Liver (tissue), 9 donors: ENCODE results near the gene LINS1. TPM values are rescaled to one million over a fixed set of nuclear protein-coding genes. Genes with fewer than 3 reads are reported as not detected.

Source experiments
- DNase-seq: peaks from one replicate; pipeline ENCODE4 v3.0.0-alpha.2; 2017; ENCODE audit warnings: low spot score
- H3K27ac ChIP-seq, 2 donors: one replicate each; pipeline ENCODE4 v1.7.0; 2013; ENCODE audit warnings: inconsistent platforms in 2 of 2, low read length in 2 of 2, control low read depth in 1 of 2, low read depth in 1 of 2, mild to moderate bottlenecking in 1 of 2
- H3K27me3 ChIP-seq, 4 donors: one replicate each; pipeline versions ENCODE4 v1.6.1 to v1.7.0; 2013; ENCODE audit warnings: low read length in 3 of 4, inconsistent platforms in 1 of 4, mild to moderate bottlenecking in 1 of 4, moderate library complexity in 1 of 4; ENCODE audit not compliant: control insufficient read depth in 4 of 4, insufficient read depth in 4 of 4
- H3K36me3 ChIP-seq, 4 donors: one replicate each; pipeline versions ENCODE4 v1.6.1 to v1.7.0; 2013; ENCODE audit warnings: low read length in 3 of 4, mild to moderate bottlenecking in 3 of 4, low read depth in 1 of 4, moderate library complexity in 1 of 4; ENCODE audit not compliant: control insufficient read depth in 4 of 4, insufficient read depth in 3 of 4
- H3K4me1 ChIP-seq, 4 donors: one replicate each; pipeline versions ENCODE4 v1.6.1 to v1.7.0; 2013; ENCODE audit warnings: low read length in 3 of 4, mild to moderate bottlenecking in 3 of 4, moderate library complexity in 1 of 4; ENCODE audit not compliant: control insufficient read depth in 4 of 4, insufficient read depth in 4 of 4
- H3K4me3 ChIP-seq, 3 donors: one replicate each; pipeline versions ENCODE4 v1.6.1 to v1.7.0; 2013; ENCODE audit warnings: low read length in 3 of 3, control low read depth in 1 of 3, low read depth in 1 of 3, mild to moderate bottlenecking in 1 of 3
- H3K9ac ChIP-seq, 2 donors: one replicate each; pipeline ENCODE4 v1.7.0; 2013; ENCODE audit warnings: low read length in 2 of 2, mild to moderate bottlenecking in 2 of 2, moderate library complexity in 2 of 2, control low read depth in 1 of 2, low read depth in 1 of 2
- H3K9me3 ChIP-seq, 4 donors: one replicate each; pipeline versions ENCODE4 v1.6.1 to v1.7.0; 2013; ENCODE audit warnings: low read length in 3 of 4; ENCODE audit not compliant: control insufficient read depth in 4 of 4
- CTCF ChIP-seq: fragments of 150-350 bp; IDR thresholded peaks from 2 replicates; pipeline ENCODE4 v1.5.1; 2017; ENCODE audit warnings: improper control_type of control experiment, low read depth, low read length; ENCODE audit not compliant: missing input control
- EGR1 ChIP-seq, 2 donors: IDR thresholded peaks; 2 replicates each; pipeline ENCODE4 v1.6.1; 2016 to 2018; ENCODE audit warnings: antibody characterized with exemption in 2 of 2, low read depth in 2 of 2
- FOXA1 ChIP-seq: IDR thresholded peaks from 2 replicates; pipeline ENCODE4 v1.6.1; 2016; ENCODE audit warnings: antibody characterized with exemption
- GABPA ChIP-seq, 2 donors: IDR thresholded peaks in 1 of 2; conservative IDR thresholded peaks in 1 of 2; 2 replicates each; pipeline ENCODE4 v1.6.1; 2016; ENCODE audit warnings: antibody characterized with exemption in 2 of 2, mild to moderate bottlenecking in 1 of 2, moderate library complexity in 1 of 2
- HNF4A ChIP-seq, 2 donors: conservative IDR thresholded peaks; 2 replicates each; pipeline ENCODE4 v1.6.1; 2016; ENCODE audit warnings: antibody characterized with exemption in 2 of 2, mild to moderate bottlenecking in 2 of 2
- HNF4G ChIP-seq: IDR thresholded peaks from 2 replicates; pipeline ENCODE4 v1.6.1; 2016; ENCODE audit warnings: antibody characterized with exemption
- JUND ChIP-seq, 2 donors: IDR thresholded peaks; 2 replicates each; pipeline ENCODE4 v1.6.1; 2016; ENCODE audit warnings: antibody characterized with exemption in 2 of 2
- MAX ChIP-seq: IDR thresholded peaks from 2 replicates; pipeline ENCODE4 v1.6.1; 2016; ENCODE audit warnings: antibody characterized with exemption
- NR2F2 ChIP-seq: IDR thresholded peaks from 2 replicates; pipeline ENCODE4 v1.6.1; 2016; ENCODE audit warnings: antibody characterized with exemption
- RAD21 ChIP-seq, 2 donors: IDR thresholded peaks; 2 replicates each; pipeline ENCODE4 v1.6.1; 2016; ENCODE audit warnings: antibody characterized with exemption in 2 of 2, mild to moderate bottlenecking in 2 of 2
- RXRA ChIP-seq, 2 donors: IDR thresholded peaks; 2 replicates each; pipeline ENCODE4 v1.6.1; 2017 to 2018; ENCODE audit warnings: antibody characterized with exemption in 2 of 2, mild to moderate bottlenecking in 1 of 2
- SP1 ChIP-seq: IDR thresholded peaks from 2 replicates; pipeline ENCODE4 v1.6.1; 2018; ENCODE audit warnings: antibody characterized with exemption, mild to moderate bottlenecking
- TAF1 ChIP-seq: conservative IDR thresholded peaks from 2 replicates; pipeline ENCODE4 v1.6.1; 2016; ENCODE audit warnings: antibody characterized with exemption, mild to moderate bottlenecking
- YY1 ChIP-seq: IDR thresholded peaks from 2 replicates; pipeline ENCODE4 v1.6.1; 2016; ENCODE audit warnings: antibody characterized with exemption, mild to moderate bottlenecking
- WGBS: extraction: QIAGEN DNeasy Blood & Tissue Kit; methylation state at CpG from one replicate; pipeline ENCODE4 v1.1.7; 2013; 5-methylcytosine and 5-hydroxymethylcytosine counted together
- polyA plus RNA-seq, 2 donors: library from polyadenylated mRNA; stranded (reverse) in 1 of 2; unstranded in 1 of 2; fragments of 200-250 nt in 1 of 2; fragments of >200 nt in 1 of 2; fragmentation: Nextera tagmentation in 1 of 2; extraction: Ambion mirVana in 1 of 2; gene quantifications; one replicate each; pipeline versions ENCODE4 v1.2.1 to v1.2.3, GENCODE V29; 2013 to 2015
- total RNA-seq, 2 donors: library from RNA; depleted of rRNA; stranded (reverse); fragments of >200 nt; gene quantifications; one replicate each; pipeline ENCODE4 v1.2.3, GENCODE V29; 2014
- TF ChIP-seq, protein P1 (sequence below): IDR thresholded peaks from 2 replicates; pipeline ENCODE4 v1.6.1; 2016; ENCODE audit warnings: antibody characterized with exemption
- TF ChIP-seq, protein P2 (sequence below): IDR thresholded peaks from 2 replicates; pipeline ENCODE4 v1.6.1; 2016; ENCODE audit warnings: antibody characterized with exemption
- TF ChIP-seq, protein P3 (sequence below): IDR thresholded peaks from 2 replicates; pipeline ENCODE4 v1.6.1; 2016; ENCODE audit warnings: antibody characterized with exemption, mild to moderate bottlenecking
- donor health status: healthy.
- donor health status: healthy.
- donor health status: healthy.
- donor health status: healthy.
- donor health status: healthy.

The LINS1 gene
- total and polyA plus RNA-seq, 4 donors, result 2.9 to 9.1 (median 6.3) TPM

GRCh38 chr15:100614336-100614735 lies 12.4 kb upstream of the LINS1 start:
- Histone ChIP-seq H3K4me3 (no peak overlapping the region), H3K27ac (no peak overlapping the region), H3K9me3 (no peaks in the 10 kb centered on the region), H3K27me3 (no peaks in the 10 kb centered on the region), H3K36me3 (peaks cover 8 to 40% (median 29%) of the 10 kb centered on the region in 4 donors), H3K4me1 (peaks cover 0 to 2% (median 0%) of the 10 kb centered on the region in 4 donors), H3K9ac (no peak overlapping the region)
- DNase-seq, result no peak
- TF ChIP-seq JUND (IDR thresholded peaks at IDR 0.05) (no peak), MAX (no peak), EGR1 (IDR thresholded peaks at IDR 0.05; ENCODE audit: low read depth in 2 of 2) (no peak), SP1 (no peak), FOXA1 (no peak), YY1 (no peak), RAD21 (IDR thresholded peaks at IDR 0.05) (no peak), HNF4G (no peak), TAF1 (no peak), GABPA (IDR thresholded peaks at IDR 0.05 in 1 of 2, conservative IDR thresholded peaks at IDR 0.05 in 1 of 2) (no peak), NR2F2 (no peak), HNF4A (conservative IDR thresholded peaks at IDR 0.05) (no peak), RXRA (IDR thresholded peaks at IDR 0.05) (no peak)
- TF ChIP-seq, protein P1, sequence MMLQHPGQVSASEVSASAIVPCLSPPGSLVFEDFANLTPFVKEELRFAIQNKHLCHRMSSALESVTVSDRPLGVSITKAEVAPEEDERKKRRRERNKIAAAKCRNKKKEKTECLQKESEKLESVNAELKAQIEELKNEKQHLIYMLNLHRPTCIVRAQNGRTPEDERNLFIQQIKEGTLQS, result no peak
- TF ChIP-seq, protein P2, sequence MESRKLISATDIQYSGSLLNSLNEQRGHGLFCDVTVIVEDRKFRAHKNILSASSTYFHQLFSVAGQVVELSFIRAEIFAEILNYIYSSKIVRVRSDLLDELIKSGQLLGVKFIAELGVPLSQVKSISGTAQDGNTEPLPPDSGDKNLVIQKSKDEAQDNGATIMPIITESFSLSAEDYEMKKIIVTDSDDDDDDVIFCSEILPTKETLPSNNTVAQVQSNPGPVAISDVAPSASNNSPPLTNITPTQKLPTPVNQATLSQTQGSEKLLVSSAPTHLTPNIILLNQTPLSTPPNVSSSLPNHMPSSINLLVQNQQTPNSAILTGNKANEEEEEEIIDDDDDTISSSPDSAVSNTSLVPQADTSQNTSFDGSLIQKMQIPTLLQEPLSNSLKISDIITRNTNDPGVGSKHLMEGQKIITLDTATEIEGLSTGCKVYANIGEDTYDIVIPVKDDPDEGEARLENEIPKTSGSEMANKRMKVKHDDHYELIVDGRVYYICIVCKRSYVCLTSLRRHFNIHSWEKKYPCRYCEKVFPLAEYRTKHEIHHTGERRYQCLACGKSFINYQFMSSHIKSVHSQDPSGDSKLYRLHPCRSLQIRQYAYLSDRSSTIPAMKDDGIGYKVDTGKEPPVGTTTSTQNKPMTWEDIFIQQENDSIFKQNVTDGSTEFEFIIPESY, result no peak
- TF ChIP-seq, protein P3, sequence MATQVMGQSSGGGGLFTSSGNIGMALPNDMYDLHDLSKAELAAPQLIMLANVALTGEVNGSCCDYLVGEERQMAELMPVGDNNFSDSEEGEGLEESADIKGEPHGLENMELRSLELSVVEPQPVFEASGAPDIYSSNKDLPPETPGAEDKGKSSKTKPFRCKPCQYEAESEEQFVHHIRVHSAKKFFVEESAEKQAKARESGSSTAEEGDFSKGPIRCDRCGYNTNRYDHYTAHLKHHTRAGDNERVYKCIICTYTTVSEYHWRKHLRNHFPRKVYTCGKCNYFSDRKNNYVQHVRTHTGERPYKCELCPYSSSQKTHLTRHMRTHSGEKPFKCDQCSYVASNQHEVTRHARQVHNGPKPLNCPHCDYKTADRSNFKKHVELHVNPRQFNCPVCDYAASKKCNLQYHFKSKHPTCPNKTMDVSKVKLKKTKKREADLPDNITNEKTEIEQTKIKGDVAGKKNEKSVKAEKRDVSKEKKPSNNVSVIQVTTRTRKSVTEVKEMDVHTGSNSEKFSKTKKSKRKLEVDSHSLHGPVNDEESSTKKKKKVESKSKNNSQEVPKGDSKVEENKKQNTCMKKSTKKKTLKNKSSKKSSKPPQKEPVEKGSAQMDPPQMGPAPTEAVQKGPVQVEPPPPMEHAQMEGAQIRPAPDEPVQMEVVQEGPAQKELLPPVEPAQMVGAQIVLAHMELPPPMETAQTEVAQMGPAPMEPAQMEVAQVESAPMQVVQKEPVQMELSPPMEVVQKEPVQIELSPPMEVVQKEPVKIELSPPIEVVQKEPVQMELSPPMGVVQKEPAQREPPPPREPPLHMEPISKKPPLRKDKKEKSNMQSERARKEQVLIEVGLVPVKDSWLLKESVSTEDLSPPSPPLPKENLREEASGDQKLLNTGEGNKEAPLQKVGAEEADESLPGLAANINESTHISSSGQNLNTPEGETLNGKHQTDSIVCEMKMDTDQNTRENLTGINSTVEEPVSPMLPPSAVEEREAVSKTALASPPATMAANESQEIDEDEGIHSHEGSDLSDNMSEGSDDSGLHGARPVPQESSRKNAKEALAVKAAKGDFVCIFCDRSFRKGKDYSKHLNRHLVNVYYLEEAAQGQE, result no peak
- 90% methylated on average over 2 of the region's 2 CpGs for WGBS

DNA sequence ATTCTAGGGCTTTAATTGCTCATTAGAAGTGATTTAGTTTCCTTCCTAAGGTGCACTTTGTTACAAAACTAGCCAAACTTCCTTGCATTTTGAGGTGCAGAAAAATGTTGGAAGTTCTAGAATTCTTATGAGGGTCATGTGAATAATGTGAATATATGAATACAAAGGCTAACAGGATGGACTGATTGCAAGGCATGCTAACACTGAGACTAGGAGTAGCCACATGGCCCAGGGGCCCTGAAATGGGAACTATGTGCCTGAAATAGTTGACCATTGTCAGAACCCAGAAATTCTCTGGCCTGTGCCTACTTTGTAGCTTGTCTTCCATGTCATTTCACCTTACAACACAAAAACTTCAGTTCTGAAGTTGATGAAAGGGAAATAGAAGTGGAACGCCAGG lies 11.2 kb upstream of the LINS1 start:
- no peak for DNase-seq
- TF ChIP-seq SP1, result no peak
- no peak for TF ChIP-seq TAF1
- TF ChIP-seq HNF4A (conservative IDR thresholded peaks at IDR 0.05), result no peak
- no peak for TF ChIP-seq CTCF
- TF ChIP-seq EGR1 (IDR thresholded peaks at IDR 0.05; ENCODE audit: low read depth in 2 of 2), result no peak
- no peak for TF ChIP-seq FOXA1
- TF ChIP-seq JUND (IDR thresholded peaks at IDR 0.05), result no peak
- Histone ChIP-seq H3K9me3 (no peaks in the 10 kb centered on the region), H3K27me3 (no peaks in the 10 kb centered on the region), H3K4me3 (no peak overlapping the region), H3K36me3 (peaks cover 8 to 46% (median 32%) of the 10 kb centered on the region in 4 donors), H3K4me1 (peaks cover 0 to 2% (median 0%) of the 10 kb centered on the region in 4 donors), H3K27ac (no peak overlapping the region), H3K9ac (no peak overlapping the region)
- 94% methylated on average over 1 of the region's 1 CpG for WGBS
